Prostate gland (tissue), 2 donors: ENCODE data around the gene SLC38A6.

Experiments used
- CTCF ChIP-seq, 4 experiments: fragments of 200-600 bp in 2 of 4; fragments of 450-650 bp in 2 of 4; sonication (generic) in 2 of 4; IDR thresholded peaks; 1 replicate in 3 of 4; 2 replicates in 1 of 4; pipeline ENCODE4 v1.5.1; 2016 to 2019; ENCODE audit warnings: antibody characterized with exemption in 4 of 4, mild to moderate bottlenecking in 2 of 4, moderate library complexity in 2 of 4
- POLR2AphosphoS5 ChIP-seq: sonication (generic); formaldehyde crosslinking; IDR thresholded peaks from one replicate; pipeline ENCODE4 v1.6.1; 2017; ENCODE audit warnings: antibody characterized with exemption

- no peak for TF ChIP-seq POLR2AphosphoS5
- no peak for TF ChIP-seq CTCF (IDR thresholded peaks at IDR 0.05)
These were observed 37.4 kb upstream of the SLC38A6 start for GRCh38 chr14:60943637-60944032.
